Activated naive CD4-positive, alpha-beta T cell treated with anti-CD3 and anti-CD28 coated beads, Interleukin-2, amount 50 U/mL, for 16 hours (primary cell): ENCODE measurements around the gene GPRIN1.
"Not testable (repeated sequence)": the region's sequence is repeated elsewhere in the genome, so short reads cannot be mapped to it uniquely, and the experiment has no call there.

Experiments used
- DNase-seq: peaks from one replicate; pipeline ENCODE4 v3.0.0-alpha.2; 2020

The GPRIN1 gene

GRCh38 chr5:176565760-176566288 is 44.1 kb downstream of the GPRIN1 start:
- DNase-seq: no peak

GRCh38 chr5:176564002-176564401 is 46.0 kb downstream of the GPRIN1 start:
- DNase-seq: no peak

- DNase-seq: no peak
These were observed 47.8 kb downstream of the GPRIN1 start for GRCh38 chr5:176562189-176562588.

GRCh38 chr5:176561259-176561658 is 48.7 kb downstream of the GPRIN1 start:
- no peak for DNase-seq

GRCh38 chr5:176560364-176560763 is 49.6 kb downstream of the GPRIN1 start:
- peak; percentile 60 for DNase-seq

DNA sequence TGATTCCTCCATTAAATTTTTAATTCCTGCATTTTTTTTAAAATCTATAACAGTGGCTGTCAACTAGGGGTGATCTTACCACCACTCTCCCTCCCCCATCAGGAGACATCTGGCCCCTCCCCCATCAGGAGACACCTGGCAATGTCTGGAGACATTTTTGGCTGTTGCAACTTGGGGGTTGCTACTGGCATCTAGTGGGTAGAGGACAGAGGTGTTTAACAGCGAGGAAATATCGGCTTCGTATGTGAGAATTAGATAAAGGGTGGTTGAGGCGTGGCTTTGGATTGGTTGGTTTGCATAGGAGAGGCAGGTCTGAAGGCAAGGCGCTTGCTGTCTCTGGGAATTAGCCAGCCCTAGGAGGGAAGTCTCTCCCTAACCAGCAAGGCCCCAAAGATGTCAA is 50.3 kb downstream of the GPRIN1 start:
- DNase-seq: no peak

DNA sequence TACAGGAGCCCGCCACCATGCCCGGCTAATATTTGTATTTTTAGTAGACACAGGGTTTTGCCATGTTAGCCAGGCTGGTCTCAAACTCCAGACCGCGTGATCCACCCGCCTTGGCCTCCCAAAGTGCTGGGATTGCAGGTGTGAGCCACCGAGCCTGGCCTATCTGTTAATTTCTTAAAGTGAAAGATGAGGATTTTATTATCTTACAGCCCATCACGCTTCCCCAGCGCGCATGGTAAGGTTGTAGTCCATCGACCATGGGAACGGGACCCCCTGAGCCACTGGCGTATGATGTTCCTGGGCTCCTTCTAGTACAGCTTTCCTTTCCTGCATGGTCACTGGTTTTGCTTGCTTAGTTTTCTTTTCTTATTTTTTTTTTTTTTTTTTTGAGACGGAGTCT is 52.1 kb downstream of the GPRIN1 start:
- no peak for DNase-seq

GRCh38 chr5:176553260-176554085 is 56.5 kb downstream of the GPRIN1 start:
- DNase-seq: no peak

GRCh38 chr5:176552332-176552869 is 57.6 kb downstream of the GPRIN1 start:
- no peak for DNase-seq

DNA sequence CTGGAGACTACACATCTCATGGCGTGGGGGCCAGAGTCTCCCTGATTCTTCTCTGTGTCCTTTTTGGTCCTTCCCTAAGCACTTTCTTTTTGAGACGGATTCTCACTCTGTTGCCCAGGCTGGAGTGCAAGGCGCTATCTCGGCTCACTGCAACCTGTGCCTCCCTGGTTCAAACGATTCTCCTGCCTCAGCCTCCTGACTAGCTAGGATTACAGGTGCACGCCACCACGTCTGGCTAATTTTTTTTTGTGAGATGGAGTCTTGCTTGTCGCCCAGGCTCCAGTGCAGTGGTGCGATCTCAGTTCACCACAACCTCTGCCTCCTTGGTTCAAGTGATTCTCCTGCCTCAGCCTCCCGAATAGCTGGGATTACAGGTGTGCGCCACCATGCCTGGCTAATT is 59.0 kb downstream of the GPRIN1 start:
- not testable (repeated sequence) for DNase-seq

GRCh38 chr5:176550275-176550831 is 59.6 kb downstream of the GPRIN1 start:
- DNase-seq: no peak

GRCh38 chr5:176549871-176550270 is 60.1 kb downstream of the GPRIN1 start:
- DNase-seq: no peak

DNA sequence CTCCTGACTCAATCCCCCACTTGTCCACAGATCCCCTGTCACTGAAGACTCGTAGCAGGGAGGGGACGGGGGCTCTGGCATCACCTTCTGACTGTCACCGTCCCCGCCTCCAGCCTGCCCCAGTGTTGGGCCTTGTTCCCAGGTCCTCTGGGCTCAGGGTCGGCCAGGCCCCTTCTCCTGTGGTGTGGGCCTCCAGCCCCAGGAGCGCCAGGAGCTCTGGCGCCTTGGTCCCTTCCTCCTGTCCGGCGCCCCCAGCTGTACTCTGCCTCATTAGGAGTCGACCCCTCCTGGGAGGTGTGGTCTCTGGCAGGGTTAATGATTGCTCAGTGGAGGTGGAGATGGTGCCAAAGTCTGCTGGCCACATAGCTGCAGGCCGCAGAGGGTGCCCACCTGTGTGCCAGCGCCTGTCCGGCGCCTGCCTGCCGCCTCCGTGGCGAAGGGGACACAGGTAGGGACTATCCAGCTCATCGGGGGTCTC is 61.0 kb downstream of the GPRIN1 start, which contains the start of gene CDHR2:
Gene CDHR2, plus strand, starts transcription at position 376 of the 478 bp plus-strand sequence. CDS start 16,011 bp downstream, outside the sequence.
- DNase-seq: no peak

DNA sequence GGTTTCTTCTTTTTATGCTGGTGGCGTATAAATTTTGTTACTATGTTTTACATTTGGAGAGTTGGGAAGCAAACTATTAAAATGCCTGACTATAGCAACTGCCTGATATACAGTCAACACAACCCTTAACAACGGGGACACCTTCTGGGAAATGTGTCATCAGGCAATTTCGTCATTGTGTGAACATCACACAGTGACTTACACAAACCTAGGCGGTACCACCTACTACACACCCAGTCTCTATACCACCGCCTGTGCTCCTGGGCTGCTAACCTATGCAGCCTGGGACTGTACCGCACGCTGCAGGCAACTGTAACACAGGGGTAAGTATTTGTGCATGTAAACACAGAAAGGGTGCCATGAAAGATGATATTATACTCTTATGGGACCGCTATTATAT is 62.2 kb downstream of the GPRIN1 start:
- no peak for DNase-seq
